Eye (tissue), 1 donor: Measurements from ENCODE around the gene EXD2.
A peak's percentile ranks its signal among the peaks of the same experiment; 100 is the strongest.
"Not testable (repeated sequence)": the region's sequence is repeated elsewhere in the genome, so short reads cannot be mapped to it uniquely, and the experiment has no call there.

Experiments
- DNase-seq: peaks from one replicate; pipeline ENCODE4 v3.0.0-alpha.2; 2015

The EXD2 gene

DNA sequence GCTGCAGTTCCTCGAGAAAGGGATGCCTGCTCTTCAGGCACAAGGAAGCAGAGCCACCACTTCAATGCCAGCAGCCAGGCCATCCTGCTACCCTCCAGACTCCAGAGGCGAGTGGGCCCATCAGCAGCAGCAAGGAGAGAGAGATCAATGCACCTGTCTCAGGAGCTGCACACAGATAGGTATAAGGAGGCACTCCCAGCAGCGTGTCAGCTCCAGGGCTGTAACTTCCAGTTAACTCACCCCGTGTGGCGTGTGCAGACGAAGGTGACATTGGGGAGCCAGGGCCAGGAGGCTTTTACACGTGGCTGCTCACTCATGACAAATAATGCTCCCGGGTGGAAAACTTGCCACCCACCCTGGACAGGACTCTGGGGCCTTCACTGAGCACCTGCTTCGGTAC, 92.9 kb downstream of the EXD2 start:
- no peak for DNase-seq

DNA sequence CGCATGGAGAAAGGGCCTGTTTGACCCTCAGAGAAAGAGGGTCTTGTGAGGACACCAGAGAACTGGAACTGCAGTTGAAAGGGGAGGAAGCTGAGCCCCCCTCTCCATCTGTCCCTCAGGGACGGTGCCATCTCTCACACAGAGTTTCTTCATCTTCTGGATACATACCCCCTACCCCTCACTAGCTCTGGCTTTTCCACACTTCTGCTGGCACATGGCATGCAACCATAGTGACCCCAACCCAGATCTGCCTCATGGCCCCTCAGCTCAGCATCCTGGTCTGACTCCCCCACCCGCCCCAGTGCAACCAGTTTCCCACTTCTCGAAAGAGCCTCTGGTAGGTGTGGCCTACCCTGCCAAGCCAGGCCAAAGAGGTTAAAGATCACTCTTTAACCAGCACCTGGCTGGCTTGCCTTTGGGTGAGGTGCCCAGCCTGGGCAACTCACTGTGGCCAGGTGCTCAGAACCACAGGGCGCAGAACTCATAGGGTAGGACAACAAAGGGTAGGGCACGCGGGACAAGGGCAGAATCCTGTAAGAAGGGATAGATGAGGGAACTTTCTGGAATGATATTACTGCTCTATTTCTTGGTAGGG, 94.5 kb downstream of the EXD2 start:
- no peak for DNase-seq

DNA sequence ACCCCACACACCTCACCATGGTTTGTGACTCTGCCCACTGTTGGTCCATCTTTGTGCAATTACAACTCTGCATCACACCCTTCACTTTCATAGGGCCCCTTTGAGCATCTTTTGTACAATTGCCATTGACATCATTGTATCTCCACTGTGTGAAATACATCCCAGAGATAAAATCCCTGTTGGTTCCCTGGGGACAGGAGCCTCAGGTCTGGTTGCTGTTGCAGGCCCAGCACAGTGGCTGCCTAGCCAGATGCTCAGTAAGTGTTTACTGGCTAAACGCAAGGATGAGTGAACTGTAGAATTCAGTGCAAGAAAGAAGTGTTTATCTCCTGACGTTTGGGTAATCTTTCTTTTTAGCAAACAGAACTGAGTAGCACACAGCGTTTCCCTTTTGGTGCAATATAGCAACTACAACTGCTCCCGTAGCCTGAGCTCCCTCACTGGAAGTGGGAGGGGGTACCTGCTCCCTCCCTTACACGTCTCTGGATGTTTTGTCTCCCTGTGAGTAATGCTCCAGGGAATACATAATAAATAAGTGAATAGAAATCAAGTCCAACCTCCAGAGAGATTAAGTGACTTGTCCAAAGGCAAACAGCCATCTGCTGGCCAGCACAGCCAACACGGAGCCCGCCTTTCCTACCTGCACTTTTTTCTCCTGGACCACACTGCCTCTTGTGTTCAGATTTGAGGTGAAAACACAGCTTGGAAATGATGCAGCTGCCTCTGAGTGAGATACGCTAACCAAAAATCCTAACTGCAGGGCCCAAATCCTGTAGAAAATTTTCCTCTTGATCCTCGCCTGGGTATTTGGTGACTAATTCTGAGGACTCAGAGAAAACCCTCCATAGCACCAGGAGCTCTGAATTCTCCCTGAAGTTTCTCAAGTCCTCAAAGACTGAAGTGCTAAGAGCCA, 96.1 kb downstream of the EXD2 start:
- DNase-seq, result peak; percentile 51

DNA sequence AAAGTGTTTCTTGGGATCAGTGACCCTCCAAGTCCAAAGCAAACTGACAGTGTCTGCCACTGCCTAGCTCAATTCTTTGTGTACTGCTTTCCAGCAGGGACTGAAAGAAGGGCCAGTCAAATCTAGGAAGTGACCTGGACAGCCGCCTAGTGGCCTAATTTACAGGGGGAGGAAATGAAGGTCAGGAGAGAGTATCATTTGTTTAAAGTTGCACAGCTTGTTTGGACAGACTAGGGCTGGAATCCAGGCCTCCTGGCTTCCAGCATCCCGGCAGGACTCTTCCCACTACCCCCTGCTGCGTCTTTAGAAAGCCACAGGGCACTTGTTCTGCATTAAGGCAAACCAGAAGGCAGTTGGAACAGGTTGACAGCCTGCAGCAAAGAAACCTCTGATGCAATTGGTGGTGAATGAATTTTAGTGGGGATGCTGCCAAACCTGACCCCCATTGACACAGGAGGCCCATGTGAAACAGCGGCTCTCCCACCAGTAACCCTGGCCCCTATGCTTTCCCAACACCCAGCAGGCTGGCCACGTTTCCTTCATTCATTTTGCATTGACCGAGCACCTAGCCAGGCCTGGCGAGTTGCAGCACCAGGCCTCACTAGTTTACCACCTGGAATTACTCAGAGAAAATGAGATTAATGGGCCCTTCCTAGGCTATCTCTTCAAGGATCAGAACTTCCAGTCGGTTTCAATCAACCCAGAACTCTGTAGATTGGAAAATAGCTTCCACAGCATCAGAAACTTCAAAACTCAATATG, 96.9 kb downstream of the EXD2 start:
- no peak for DNase-seq

DNA sequence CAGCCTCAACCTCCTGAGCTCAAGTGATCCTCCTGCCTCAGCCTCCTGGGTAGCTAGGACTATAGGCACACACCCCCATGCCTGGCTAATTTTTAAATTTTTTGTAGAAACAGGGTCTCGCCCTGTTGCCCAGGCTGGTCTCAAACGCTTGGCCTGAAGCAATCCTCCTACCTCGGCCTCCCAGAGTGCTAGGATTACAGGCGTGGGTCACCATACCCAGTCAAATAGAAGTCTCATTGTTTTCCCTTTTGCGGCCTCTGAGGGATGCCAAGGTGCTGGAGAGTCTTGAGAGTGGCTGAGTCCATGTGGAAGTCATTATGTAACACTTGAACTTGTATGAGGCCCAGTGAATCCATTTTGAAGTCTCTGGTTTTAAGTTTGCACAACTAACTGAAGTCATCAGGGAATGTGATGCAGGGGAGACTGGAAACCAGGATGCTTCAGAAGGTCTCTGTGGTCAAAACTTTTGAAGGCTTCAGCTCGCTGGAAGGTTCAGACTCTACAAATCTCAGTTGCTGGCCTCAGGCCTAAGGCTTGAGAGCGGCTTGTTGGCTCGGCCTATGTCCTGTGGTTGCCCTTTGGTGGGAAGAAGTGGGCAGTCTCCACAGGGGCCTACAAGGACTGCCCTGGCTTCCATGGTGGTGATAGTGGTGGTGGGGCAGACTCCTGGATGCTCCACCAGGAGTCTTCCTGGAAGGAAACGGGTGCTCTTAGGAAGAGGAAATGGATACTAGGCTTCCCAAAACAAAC, 97.8 kb downstream of the EXD2 start:
- no peak for DNase-seq

DNA sequence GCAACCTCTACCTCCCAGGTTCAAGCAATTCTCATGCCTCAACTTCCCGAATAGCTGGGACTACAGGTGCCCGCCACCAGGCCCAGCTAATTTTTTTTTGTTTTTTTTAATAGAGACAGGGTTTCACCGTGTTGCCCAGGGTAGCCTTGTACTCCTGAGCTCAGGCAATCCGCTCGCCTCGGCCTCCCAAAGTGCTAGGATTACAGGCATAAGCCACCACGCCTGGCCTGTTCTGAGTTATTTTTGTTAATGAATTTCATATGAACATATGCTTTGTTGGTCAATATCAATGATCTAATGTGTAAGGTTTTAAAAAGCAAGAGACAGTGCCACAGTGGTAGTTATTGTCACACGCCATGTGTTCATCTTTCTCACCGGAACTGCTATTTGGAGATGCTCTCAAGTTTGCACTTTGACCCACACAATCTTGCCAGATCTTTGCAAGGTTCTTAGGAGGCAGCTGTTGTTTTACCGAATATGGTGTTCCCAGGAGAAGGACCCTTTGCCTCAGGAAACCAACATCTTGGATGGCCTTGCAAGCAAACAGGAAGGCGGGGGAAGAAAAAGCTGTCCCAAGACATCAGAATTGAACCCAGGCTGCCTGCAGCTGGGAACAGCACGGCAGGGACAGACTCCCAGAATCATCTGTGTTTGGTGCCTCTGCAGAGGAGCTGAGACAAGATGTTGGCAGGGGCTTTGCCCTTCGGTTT, 98.7 kb downstream of the EXD2 start:
- no peak for DNase-seq

DNA sequence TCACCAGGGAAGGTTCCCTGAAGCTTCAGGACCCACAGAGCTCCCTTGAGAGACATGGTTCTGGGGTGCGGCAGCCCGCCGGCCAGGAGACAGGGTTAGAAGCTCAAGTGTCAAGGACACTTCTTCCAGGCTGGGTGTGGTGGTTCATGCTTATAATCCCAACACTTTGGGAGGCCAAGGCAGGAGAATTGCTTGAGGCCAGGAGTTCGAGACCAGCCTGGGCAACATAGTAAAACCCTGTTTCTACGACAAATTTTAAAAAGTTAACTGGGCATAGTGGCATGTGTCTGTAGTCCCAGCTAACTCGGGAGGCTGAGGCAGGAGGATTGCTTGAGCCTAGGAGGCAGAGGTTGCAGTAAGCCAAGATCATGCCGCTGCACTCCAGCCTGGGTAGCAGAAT, 99.6 kb downstream of the EXD2 start:
- DNase-seq, result not testable (repeated sequence)

DNA sequence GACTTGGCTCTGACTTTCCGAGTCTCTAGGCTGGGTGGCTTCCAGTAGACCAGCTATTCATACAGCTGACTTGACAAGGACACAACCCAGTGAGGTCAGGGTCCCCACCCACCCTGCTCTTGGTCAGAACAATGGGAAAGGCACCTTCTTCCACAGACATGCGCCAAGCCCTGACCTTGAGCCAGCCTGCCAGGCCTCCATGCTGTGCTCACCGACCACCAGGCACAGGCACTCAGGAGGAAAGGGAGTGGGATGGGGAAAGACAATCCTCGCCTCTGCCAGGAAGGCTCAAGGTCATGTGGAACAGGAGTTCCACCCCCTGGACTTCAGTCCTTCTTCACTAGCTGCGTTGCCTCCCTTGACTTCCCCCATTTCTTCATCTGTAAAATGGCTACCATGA, 100.1 kb downstream of the EXD2 start:
- DNase-seq, result no peak

DNA sequence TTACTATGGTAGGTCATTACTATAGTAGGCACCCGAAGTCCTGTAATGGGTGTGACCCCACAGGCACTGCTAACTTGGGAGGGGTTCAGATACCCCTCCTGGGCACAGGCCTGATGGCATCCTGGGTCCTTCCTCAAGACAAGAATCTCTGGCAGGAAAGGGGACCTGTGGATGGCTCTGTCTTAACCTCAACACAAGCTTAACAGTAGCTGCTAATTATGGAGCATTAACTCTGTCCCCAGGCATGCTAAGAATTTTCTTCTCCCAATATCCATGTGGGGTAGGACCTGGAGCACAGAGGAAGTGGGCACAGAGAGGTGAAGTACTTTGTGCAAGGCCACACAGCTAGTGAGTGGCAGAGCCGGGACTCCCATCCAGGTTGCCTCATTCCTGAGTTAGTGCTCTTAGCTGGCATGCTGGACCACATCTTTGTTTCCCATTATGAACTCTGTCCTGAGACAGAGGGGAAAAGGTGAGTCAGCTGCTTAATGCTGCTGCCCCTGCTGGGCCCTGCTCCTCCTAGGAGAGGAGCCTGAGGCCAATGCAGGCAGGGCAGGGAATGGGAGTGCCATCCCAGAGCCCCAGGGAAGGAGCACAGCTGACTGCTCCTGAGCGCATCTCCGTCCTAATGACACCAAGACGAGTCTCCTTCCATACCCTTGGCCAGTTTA, 100.7 kb downstream of the EXD2 start:
- DNase-seq, result peak; percentile 45
